Stimulated activated CD4-positive, alpha-beta T cell treated with anti-CD3 and anti-CD28 coated beads, Interleukin-2, amount 100 ng/mL, for 48 hours (primary cell): Measurements from ENCODE around the gene TAS2R50.
"Not testable (repeated sequence)": the region's sequence is repeated elsewhere in the genome, so short reads cannot be mapped to it uniquely, and the experiment has no call there.

Source experiments
- DNase-seq, 2 donors: peaks; one replicate each; pipeline ENCODE4 v3.0.0-alpha.2; 2020

TAS2R50 gene, protein sequence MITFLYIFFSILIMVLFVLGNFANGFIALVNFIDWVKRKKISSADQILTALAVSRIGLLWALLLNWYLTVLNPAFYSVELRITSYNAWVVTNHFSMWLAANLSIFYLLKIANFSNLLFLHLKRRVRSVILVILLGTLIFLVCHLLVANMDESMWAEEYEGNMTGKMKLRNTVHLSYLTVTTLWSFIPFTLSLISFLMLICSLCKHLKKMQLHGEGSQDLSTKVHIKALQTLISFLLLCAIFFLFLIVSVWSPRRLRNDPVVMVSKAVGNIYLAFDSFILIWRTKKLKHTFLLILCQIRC

DNA sequence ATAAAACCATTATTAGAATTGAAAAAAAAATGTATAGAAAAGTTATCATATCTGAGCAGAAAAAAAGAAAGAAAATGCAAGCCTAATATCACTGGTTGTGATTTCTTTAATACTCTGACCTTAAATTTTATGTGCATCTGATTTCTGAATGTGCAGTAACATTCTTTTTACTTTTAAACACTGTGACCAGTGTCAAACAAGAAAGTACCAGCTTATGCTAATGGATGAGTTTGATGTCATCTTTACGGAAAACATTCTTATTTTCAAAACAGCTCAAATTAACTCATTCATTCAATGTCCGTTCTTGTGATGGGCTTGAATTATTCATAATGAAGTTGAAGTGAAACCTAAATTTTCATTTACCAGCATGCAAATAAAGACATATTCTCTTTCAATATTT lies at the start of gene TAS2R50:
Gene TAS2R50 (minus strand): TSS at position 101 of the 400 bp plus-strand sequence. CDS start 52 bp downstream, at position 49.
- no peak for DNase-seq

DNA sequence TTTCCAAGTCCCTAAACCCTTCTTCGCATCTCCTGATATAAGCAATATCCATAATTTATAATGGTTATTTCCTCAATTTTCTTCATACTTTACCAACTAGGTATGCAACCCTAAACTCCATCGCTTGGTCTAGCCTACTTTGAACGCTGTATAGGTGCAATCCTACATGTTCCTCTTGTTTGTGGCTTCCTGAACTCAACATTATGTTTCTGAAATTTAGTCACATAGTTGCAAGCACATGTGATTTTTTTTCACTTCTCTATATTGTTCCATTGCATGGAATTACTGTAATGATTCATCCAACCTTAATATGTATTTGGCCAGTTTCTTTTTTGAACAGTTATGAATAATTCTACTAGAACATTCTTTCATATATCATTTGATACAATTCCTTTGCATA lies 47.2 kb upstream of the TAS2R50 start:
- DNase-seq = not testable (repeated sequence)

GRCh38 chr12:11031307-11031706 lies 44.6 kb upstream of the TAS2R50 start, which contains the start of gene TAS2R31:
Gene TAS2R31 (minus strand): TSS chr12:11031407. CDS start chr12:11031335, 72 bp downstream.
- DNase-seq = no peak

DNA sequence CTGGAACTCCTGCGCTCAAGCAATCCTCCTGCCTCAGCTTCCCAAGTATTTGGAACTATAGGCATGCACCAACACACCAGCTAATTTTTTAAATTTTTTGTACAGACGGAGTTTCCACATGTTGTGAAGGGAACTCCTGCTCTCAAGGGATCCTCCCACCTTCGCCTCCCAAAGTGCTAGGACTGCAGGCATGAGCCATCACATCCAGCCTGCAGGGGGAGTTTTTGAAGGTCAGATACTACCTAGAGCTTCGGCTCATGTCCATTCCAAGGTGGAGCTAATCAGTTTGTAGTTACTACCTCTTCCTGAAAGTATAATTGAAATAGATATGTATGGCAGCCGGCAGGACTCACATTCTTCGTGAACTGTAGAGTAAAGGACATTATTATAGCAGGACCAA lies 39.4 kb upstream of the TAS2R50 start:
- no peak for DNase-seq

DNA sequence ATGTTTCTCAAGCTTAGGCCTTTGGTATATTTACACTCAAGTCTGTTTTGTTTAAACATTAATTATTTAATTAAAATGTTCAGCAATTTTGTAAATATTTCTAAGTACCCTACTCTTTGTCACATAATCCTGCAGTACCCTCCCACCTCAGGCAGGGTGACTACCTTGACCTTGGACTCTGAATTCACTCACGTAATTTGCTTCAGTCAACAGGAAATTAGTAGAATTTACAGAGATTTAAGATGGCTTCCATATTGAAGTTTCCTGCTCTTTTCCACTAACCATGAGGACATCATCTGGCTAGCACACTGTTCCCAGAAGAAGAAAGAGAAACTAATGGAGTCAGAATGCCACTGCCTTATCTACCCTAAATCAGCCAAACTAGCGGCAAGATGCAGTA lies 36.7 kb upstream of the TAS2R50 start:
- DNase-seq = no peak

- no peak for DNase-seq
These were observed 35.8 kb upstream of the TAS2R50 start, which contains the start of gene TAS2R19 for GRCh38 chr12:11022520-11022919. Gene TAS2R19 (minus strand): TSS chr12:11022620. CDS start chr12:11022571, 49 bp downstream.

GRCh38 chr12:11016937-11017336 lies 30.2 kb upstream of the TAS2R50 start:
- DNase-seq = no peak

- no peak for DNase-seq
These were observed 29.2 kb upstream of the TAS2R50 start for GRCh38 chr12:11015775-11016430.

DNA sequence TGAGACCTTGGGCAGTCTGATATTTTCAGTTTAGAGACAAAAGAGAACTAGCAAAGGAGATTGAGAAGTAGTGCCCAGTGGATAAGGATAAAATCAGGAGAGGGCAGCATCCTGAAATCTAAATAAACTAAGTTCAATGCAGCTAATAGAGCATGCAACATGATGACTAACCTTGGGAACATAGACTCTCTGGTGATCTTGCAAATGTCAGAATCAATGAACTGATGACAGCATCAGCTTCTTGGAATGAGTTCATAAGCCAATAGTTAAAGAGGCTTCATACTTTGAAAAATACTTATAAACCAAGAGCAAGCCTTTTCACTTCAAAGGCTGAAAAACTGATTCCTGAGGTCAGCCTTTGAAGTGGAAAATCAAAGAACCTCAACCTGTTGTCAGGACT lies 27.5 kb upstream of the TAS2R50 start:
- no peak for DNase-seq

- no peak for DNase-seq
These were observed 20.9 kb upstream of the TAS2R50 start for GRCh38 chr12:11007608-11008007.

GRCh38 chr12:10998204-10998603 lies 11.5 kb upstream of the TAS2R50 start, which contains the start of gene TAS2R20:
Gene TAS2R20 (minus strand): TSS chr12:10998304. CDS start chr12:10997875, 429 bp downstream.
- DNase-seq = no peak

DNA sequence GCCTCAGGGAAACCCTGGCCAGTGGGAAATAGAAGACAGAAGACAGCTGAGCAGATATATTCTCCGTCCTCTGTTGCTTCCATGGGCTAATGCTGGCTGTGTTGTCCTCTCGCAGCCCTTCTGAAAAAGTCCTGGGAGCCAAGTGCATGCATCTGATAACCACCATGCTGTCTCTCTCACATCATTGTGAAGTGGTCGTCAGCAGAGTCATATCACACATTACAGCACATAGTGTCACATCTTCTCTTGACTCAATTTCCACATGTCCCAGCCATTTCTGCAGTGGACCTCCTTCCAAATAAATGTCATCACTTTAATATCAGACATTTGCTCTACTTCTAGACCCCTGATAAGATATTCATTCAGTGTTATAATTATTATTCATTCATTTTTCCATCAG lies 7.6 kb upstream of the TAS2R50 start:
- DNase-seq = no peak

DNA sequence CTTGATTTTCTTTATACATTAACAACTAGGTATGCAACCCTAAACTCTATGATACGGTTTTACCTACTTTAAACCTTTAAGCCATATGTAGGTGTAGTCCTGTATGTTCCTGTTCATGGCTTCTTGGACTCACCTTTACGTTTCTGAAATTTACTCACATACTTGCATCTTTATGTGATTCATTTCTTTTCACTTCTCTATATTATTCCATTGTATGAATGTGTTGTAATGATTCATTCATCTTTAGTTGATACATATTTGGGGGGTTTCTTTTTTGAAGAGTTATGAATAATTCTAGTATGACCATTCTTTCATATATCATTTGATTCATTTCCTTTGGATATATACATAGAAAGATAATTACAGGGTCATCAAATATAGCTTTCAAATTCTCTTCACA lies 2.4 kb upstream of the TAS2R50 start:
- no peak for DNase-seq

- no peak for DNase-seq
These were observed 4.5 kb downstream of the TAS2R50 start for GRCh38 chr12:10982244-10982643.

GRCh38 chr12:10974965-10975364 lies 11.7 kb downstream of the TAS2R50 start:
- DNase-seq = no peak

GRCh38 chr12:10968765-10969456 lies 17.8 kb downstream of the TAS2R50 start:
- DNase-seq = no peak

DNA sequence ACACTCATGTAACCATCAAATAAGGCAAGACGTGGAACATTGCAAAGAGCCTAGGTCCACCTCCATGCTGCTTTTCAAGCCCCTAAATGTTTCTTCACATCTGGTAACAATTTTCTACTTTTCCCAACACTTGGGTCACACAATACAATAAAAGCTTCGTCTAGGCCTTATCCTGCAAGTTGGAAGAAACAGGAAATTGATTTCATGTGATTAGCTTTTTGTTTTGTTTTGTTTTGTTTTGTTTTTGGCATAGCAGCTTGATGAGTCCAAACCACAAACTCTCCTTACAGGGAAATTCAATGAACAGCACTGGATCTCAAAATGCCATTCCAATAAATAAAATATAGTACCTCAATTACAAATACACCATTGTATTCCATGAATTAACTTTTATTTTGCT lies 19.3 kb downstream of the TAS2R50 start:
- DNase-seq = no peak

GRCh38 chr12:10966314-10966713 lies 20.4 kb downstream of the TAS2R50 start:
- DNase-seq = no peak

GRCh38 chr12:10965476-10965875 lies 21.2 kb downstream of the TAS2R50 start:
- DNase-seq = no peak

DNA sequence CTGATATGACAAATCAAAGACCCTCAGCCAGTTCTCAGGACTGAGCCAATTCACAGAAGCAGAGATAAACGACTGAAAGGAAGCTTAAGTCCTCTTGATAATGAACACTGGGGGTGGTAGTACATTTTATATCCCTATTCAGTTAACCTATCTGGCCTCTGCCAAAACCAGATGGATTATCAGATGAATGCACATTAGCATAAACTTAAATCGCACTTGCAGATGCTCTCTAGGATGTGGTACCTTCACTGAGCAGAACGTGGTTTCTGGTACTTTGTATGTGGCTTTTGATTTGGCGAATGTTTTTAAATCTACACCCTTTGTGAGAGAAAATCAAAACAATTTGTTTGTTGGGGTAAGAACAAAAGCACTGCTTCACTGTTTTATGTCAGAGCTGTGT lies 26.5 kb downstream of the TAS2R50 start:
- DNase-seq = no peak

DNA sequence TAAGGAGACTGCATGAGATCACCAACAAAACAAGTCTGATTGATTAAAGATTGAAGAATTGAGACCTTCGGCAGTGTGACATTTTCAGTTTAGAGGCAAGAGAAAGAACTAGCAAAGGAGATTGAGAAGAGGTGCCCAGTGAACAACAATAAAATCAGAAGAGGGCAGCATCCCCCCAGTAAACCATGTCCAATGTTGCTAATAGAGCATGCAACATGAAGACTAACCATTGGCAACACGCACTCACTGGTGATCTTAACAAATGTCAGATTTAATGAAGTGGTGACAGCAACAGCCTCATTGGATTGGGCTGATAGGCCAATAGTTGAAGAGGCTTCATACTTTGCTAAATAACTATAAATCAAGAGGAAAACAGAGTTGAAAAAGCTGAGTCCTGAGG lies 26.9 kb downstream of the TAS2R50 start:
- no peak for DNase-seq

- DNase-seq = no peak
These were observed 29.0 kb downstream of the TAS2R50 start for GRCh38 chr12:10957741-10958140.

DNA sequence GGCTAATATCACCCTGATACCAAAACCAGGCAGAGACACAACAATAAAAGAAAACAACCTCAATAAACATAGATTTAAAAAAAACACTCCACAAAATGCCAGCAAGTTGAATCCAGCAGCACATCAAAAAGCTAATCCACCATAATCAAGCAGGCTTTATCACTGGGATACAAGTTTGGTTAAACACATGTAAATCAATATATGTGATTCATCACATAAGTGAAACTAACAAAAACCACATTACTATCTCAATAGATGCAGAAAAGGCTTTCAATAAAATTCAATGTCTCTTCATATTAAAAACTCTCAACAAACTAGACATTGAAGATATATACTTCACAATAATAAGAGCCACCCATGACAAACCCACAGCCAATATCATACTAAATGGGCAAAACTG lies 30.6 kb downstream of the TAS2R50 start:
- DNase-seq = no peak

DNA sequence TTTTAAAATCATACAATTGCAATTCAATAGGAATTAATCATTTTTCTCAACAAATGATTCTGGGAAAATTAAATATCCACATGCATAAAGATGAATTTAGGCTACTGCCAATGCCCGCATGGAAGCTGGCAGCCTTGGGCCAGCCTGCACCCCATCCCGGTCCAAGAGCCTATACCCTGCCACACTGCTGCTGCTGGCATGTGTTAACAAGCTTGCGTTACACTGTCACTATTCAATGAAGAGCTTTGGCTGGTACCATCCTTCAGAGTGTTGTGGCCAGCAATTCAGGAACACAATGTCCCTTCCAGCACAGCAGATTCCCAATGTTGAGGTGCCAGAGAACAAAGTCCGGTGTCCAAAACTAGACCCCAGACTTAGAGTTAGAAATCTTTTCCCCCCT lies 34.1 kb downstream of the TAS2R50 start:
- DNase-seq = no peak
